Raji (cell line): ENCODE measurements around the gene UNC13B.

Experiments used
- POLR2A ChIP-seq: IDR thresholded peaks from 2 replicates; pipeline ENCODE4 v1.6.1; 2011; ENCODE audit warnings: low read depth, low read length, control low read depth; ENCODE audit not compliant: insufficient read depth

Gene UNC13B

DNA sequence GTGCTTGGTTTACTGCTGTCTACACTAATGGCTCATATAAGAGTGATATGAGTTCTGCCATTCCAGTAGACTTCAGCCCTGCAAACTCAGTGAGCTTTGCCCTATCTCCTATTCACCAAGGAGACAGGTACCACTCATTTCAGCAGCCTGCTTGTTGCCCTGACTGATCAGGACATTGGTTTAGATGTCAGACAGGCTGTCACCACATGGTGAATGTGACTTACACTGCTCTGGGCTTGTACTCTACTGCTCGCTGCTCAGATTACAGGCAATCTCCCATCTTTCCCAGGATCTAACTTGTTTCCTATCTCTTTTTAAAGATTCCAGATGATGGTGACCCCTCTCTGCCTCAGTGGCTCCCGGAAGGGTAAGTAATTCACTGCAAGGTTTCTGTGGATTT is 204.8 kb downstream of the UNC13B start:
- TF ChIP-seq POLR2A: no peak

- TF ChIP-seq POLR2A: no peak
Measured at GRCh38 chr9:35367451-35367850, 205.6 kb downstream of the UNC13B start.

DNA sequence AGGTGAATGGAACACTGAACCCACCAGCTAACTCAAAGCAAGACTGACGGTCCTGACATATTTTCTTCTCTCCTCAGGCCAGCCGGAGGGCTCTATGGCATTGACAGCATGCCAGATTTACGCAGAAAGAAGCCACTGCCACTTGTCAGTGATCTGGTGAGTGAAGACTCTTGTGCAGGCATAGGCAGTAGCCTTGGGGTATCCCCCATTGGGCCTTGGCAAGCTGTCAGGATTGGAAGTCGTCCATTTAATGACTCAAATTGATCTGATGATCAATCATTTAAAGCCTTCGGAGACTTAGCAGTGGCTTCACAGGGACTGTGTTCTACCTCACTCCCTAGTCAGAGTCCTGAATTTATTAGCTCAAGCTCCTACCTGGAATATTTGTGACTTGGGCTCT is 208.4 kb downstream of the UNC13B start:
- no peak for TF ChIP-seq POLR2A

GRCh38 chr9:35374436-35374835 is 212.6 kb downstream of the UNC13B start:
- no peak for TF ChIP-seq POLR2A

- no peak for TF ChIP-seq POLR2A
Measured at GRCh38 chr9:35374910-35375309, 213.1 kb downstream of the UNC13B start.

DNA sequence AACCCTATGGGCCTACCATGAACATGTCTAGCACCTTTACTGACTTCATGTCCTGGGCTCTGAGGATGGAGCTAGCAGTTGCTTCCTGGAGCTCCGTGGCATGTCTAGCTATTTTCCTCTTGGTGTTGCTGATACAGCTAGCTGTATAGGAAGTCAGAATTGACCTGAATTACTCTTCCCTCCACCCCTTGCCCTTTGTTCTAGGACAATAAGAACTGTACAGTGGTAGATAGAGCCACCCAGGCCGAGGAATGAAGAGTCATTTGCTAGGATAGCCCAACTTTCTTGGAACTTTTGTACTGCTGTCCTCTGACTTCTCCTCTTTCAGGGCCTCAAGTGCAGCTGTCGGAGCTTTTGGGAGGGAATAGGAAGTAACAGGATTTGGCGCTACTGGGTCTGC is 218.2 kb downstream of the UNC13B start:
- TF ChIP-seq POLR2A: no peak

GRCh38 chr9:35380619-35381018 is 218.8 kb downstream of the UNC13B start:
- no peak for TF ChIP-seq POLR2A

GRCh38 chr9:35385042-35385441 is 223.2 kb downstream of the UNC13B start:
- TF ChIP-seq POLR2A: no peak

DNA sequence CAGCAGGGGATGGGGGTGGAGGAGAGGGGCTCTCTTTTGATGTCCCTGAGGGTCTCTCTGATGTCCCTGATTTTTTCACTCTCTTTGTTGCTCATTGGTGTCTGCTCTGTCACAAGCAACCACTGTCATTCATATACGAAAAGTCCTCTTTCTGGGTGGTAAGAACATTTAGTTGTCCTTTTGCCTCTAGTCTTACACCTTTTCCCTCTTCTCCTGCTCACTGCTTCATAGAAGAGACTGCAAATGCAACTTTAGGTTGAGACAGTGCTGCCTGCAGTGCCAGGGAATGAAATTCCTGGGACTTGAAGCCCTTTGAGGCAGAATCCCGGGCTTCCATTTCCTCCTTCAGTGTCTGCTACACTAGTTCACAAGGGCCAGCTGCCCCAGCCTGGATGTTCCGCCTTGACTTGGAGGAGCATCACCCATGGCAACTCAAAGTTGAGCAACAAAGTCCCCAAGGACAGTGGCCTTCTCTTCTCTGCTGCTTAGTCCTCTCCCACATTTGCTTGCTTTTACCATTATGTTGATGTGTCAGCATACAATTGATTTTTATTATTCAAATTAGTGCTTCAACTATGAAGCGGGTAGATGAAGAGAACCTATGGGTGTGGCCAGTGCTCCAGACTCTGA is 233.4 kb downstream of the UNC13B start:
- TF ChIP-seq POLR2A: no peak

DNA sequence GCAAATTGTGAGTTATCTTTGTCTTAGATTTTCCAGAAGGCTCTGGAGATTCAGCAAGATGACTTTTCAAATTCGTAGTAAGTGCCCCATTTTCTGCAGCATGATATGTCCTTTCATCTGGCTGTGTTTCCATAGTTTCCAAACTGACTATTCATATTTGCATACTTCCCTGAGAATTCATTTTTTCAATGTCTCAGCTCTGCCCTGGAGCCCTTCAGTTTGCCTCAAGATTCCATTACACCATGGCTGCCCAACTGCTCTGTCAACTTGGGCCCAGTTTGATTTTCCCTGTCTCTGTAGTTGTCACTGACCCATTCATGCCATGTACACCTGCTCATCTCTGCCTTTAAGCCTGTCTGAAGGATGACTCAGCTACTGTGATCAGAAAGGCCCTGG is 233.9 kb downstream of the UNC13B start:
- TF ChIP-seq POLR2A: no peak

DNA sequence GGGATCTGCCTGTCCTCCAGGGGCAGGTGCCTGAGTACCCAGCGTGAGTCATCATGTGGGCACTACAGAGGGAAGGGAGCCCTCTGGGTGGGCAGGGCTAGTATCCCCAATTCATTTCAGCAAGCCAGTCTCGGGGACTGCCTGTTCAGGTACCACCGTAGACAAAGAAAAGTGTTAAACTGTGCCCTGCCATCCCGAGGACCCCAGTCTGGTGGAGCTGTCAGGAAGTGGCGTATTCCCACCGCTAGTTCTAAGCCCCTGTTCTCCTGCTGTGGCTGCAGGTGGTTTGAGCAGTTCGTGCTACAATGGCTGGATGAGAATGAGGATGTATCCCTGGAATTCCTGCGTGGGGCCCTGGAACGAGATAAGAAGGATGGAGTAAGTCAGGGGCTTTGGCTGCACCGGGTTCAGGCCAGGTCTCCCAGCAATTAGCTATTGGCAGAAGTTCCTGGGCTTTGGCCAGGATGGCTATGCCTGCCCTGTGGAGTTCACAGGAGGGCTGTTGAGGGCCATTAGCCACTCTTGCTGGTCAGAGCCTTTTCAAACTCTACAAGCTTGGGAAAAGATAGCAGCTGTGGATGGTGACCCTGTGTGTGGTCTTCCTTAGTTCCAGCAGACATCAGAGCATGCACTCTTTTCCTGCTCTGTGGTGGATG is 234.9 kb downstream of the UNC13B start:
- no peak for TF ChIP-seq POLR2A

DNA sequence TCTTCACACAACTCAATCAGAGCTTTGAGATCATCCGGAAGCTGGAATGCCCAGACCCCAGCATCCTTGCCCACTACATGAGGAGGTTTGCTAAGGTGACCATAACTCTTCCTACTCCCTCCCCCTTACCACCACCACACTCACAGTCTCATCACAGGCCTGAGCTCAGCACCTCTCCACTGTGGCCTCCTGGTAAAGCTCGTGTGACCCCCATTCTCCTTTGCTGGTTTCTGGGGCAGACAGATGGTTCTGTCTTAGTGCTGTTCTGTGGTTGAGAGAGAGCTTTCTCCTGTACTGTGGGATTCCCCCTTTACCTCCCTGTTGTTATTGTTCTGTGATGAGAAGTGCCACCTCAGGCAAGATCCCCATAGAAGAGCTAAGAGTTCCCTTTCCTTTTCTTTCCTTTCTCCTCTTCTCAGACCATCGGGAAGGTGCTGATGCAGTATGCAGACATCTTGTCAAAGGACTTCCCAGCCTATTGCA is 235.4 kb downstream of the UNC13B start:
- no peak for TF ChIP-seq POLR2A

- no peak for TF ChIP-seq POLR2A
Measured at GRCh38 chr9:35397923-35398322, 236.1 kb downstream of the UNC13B start.

- no peak for TF ChIP-seq POLR2A
Measured at GRCh38 chr9:35398651-35399335, 237.0 kb downstream of the UNC13B start.

- no peak for TF ChIP-seq POLR2A
Measured at GRCh38 chr9:35404865-35405264, 243.1 kb downstream of the UNC13B start.
